Prostate gland (tissue), 2 donors: Measurements from ENCODE around the gene VDR.

Experiments
- CTCF ChIP-seq, 4 experiments: fragments of 200-600 bp in 2 of 4; fragments of 450-650 bp in 2 of 4; sonication (generic) in 2 of 4; IDR thresholded peaks; 1 replicate in 3 of 4; 2 replicates in 1 of 4; pipeline ENCODE4 v1.5.1; 2016 to 2019; ENCODE audit warnings: antibody characterized with exemption in 4 of 4, mild to moderate bottlenecking in 2 of 4, moderate library complexity in 2 of 4
- POLR2A ChIP-seq: fragments of 450-650 bp; IDR thresholded peaks from one replicate; pipeline ENCODE4 v1.6.1; 2016; ENCODE audit warnings: antibody characterized with exemption, mild to moderate bottlenecking

- TF ChIP-seq CTCF (IDR thresholded peaks at IDR 0.05) (no peak), POLR2A (no peak)
These were observed 41.9 kb upstream of the VDR start for GRCh38 chr12:47946413-47947323.
